NCI-H82 treated with DMSO at 0.1 percent for 48 hours (cell line): ENCODE data around the gene RNF144B.
"Not testable (repeated sequence)": the region's sequence is repeated elsewhere in the genome, so short reads cannot be mapped to it uniquely, and the experiment has no call there.

ENCODE experiments used
- DNase-seq: peaks from one replicate; lab custom pipeline; 2025; ENCODE audit not compliant: unreplicated experiment; lab: John Stamatoyannopoulos, UW

Gene RNF144B

GRCh38 chr6:18371010-18371409 lies 16.1 kb upstream of the RNF144B start:
- DNase-seq = no peak

- no peak for DNase-seq
Observed at GRCh38 chr6:18371656-18372055, 15.5 kb upstream of the RNF144B start.

GRCh38 chr6:18380158-18380836 lies 6.9 kb upstream of the RNF144B start:
- DNase-seq = no peak

- DNase-seq = no peak
Observed at GRCh38 chr6:18380851-18381250, 6.3 kb upstream of the RNF144B start.

GRCh38 chr6:18383441-18383840 lies 3.7 kb upstream of the RNF144B start:
- no peak for DNase-seq

GRCh38 chr6:18384621-18385020 lies 2.5 kb upstream of the RNF144B start:
- no peak for DNase-seq

GRCh38 chr6:18386298-18386976 lies 713 bp upstream of the RNF144B start:
- DNase-seq = no peak

- no peak for DNase-seq
Observed at GRCh38 chr6:18388271-18388670, 1.1 kb downstream of the RNF144B start.

GRCh38 chr6:18388942-18389341 lies 1.8 kb downstream of the RNF144B start:
- DNase-seq = no peak

GRCh38 chr6:18389479-18389878 lies 2.3 kb downstream of the RNF144B start:
- DNase-seq = no peak

GRCh38 chr6:18390476-18390875 lies 3.3 kb downstream of the RNF144B start:
- no peak for DNase-seq

GRCh38 chr6:18391023-18391422 lies 3.9 kb downstream of the RNF144B start:
- no peak for DNase-seq

- DNase-seq = no peak
Observed at GRCh38 chr6:18392346-18392877, 5.3 kb downstream of the RNF144B start.

- DNase-seq = no peak
Observed at GRCh38 chr6:18393698-18394097, 6.5 kb downstream of the RNF144B start.

- no peak for DNase-seq
Observed at GRCh38 chr6:18395177-18395855, 8.2 kb downstream of the RNF144B start.

- DNase-seq = no peak
Observed at GRCh38 chr6:18395856-18396197, 8.7 kb downstream of the RNF144B start.

GRCh38 chr6:18397701-18398100 lies 10.6 kb downstream of the RNF144B start:
- DNase-seq = no peak

GRCh38 chr6:18398225-18398624 lies 11.1 kb downstream of the RNF144B start:
- DNase-seq = not testable (repeated sequence)

- DNase-seq = no peak
Observed at GRCh38 chr6:18400831-18401446, 13.8 kb downstream of the RNF144B start.

GRCh38 chr6:18404965-18405364 lies 17.8 kb downstream of the RNF144B start:
- DNase-seq = not testable (repeated sequence)

- no peak for DNase-seq
Observed at GRCh38 chr6:18405477-18406293, 18.5 kb downstream of the RNF144B start.
